SHP77 treated with DMSO at 0.1 percent for 48 hours (cell line): ENCODE data around the gene DPY19L2.
"Not testable (repeated sequence)": the region's sequence is repeated elsewhere in the genome, so short reads cannot be mapped to it uniquely, and the experiment has no call there.

Source experiments
- DNase-seq: peaks from one replicate; lab custom pipeline; 2025; lab: John Stamatoyannopoulos, UW

The DPY19L2 gene

DNA sequence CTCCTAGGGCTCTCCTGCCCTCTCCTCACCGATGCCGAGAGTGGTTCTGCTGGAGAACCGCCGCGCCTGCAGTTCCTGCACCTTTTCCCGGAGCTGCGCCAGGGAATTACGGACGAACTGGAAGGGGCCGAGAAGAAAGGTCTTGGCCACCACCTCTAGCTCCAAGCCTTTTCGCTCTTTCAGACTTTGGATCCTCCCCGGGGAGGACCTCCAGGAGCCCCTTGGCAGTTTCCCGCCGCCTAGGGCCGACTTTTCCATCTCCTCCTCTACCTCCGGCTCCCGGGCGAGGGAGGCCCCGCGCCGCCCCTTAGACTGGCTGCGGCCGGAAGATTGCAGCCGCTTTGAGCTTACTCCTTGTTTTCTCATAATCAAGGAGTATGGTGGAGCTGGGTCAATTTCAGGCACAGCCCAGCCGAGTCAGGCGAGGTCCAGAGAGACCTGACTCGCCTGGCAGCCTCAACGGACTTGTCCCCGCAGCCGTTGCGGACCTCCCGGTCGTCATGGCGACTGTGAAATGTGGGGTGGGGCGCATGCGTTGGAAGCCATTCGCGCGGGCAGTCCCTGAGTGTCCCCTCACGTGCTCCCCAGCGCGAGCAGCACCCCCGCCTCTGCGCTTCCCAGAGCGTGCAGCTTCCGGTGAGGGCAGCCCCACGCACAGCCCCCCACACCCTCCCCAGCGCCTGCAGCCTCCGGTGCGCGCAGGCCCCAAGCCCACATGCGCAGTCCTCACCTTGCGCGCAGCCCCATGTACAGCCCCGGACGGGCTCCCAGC, at the start of gene DPY19L2:
DPY19L2 (minus strand) TSS at position 466 of the 772 bp plus-strand sequence; CDS start at position 366, 100 bp downstream.
- no peak for DNase-seq

- not testable (repeated sequence) for DNase-seq
Observed at GRCh38 chr12:63716891-63717290, 48.6 kb upstream of the DPY19L2 start.

GRCh38 chr12:63715107-63715625, 46.9 kb upstream of the DPY19L2 start:
- DNase-seq: not testable (repeated sequence)

- not testable (repeated sequence) for DNase-seq
Observed at GRCh38 chr12:63714409-63714808, 46.1 kb upstream of the DPY19L2 start.

DNA sequence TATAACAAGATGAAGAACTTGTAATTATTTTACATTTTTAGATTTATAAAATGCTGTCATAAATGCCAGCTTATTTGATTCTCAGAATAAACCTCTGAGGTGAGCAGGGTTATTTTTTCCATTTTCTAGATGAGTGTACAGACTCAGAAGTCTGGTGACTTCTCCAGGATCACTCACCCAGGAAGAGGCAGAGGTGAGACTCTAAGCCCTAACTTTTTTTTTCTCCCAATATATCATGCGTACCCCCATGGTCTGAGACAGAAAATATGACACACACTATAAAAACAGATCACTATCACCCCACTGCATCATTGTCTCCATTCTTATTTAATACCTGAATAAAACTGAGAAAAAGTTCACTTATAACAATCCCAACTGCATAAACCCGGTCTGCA, 45.4 kb upstream of the DPY19L2 start:
- DNase-seq: not testable (repeated sequence)

DNA sequence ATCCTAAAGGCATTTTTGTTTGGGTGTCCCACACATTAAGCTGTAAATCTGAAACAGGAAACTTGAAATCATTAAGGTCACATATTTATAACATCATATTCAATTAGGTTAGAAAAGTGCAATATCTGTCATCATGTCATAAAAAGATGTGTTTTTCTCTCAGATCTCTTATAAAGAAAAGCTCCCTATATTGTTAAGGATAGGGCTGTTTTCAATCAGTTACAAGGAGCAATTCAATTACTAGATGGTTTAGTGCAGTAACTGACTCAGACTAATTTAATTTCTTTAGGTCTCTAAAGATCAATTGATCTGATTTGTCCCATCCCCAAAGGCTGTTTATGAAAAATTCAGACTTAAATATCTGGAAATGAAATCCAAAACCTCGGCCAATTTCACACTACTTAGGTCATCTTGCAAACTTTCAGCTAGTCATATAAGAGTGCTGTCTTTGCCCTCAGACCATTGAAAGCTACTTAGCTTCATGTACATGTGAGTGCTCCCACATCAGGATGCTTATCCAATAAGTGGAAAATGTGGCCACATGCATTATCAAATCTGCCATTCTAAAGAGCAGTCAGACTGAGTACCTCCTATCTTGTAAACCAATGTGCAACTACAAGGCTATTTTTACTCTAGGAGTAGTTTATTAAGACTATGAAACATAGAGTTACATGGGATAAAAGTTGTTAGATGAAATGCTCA, 44.8 kb upstream of the DPY19L2 start:
- not testable (repeated sequence) for DNase-seq

GRCh38 chr12:63712376-63712974, 44.2 kb upstream of the DPY19L2 start:
- not testable (repeated sequence) for DNase-seq

DNA sequence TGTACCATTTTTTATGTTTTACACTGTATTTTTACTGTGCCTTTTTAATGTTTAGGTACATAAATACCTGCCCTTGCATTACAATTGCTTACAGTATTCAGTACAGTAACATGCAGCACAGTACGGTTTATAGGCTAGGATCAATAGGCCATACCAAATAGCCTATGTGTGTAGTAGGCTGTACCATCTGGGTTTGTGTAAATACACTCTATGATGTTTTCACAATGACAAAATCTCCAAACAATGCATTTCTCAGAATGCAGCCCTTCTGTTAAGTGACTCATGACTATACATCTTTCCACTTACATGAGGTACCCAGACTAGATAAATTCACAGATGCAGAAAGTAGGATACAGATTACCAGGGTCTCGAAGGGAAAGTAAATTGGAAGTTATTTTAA, 43.0 kb upstream of the DPY19L2 start:
- not testable (repeated sequence) for DNase-seq

DNA sequence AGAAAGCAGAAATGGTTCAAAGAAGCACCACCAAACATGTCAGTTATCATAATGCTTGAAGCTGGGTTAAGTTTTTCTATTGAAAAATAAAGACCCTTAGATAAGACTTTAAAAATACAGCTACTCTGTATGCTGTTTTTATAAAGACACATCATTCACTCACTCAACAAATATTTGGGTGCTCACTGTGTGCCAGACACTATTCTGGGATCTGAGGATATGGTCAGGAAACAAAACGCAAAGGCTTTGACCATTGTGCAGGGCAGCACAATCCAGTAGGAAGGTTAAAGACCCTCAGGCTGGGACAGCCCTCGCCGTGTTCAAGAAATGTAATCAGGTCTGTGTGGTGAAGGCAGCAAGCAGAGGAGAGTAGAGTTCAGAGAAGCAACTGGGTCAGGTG, 38.0 kb upstream of the DPY19L2 start:
- no peak for DNase-seq

- not testable (repeated sequence) for DNase-seq
Observed at GRCh38 chr12:63699678-63700382, 31.5 kb upstream of the DPY19L2 start.

DNA sequence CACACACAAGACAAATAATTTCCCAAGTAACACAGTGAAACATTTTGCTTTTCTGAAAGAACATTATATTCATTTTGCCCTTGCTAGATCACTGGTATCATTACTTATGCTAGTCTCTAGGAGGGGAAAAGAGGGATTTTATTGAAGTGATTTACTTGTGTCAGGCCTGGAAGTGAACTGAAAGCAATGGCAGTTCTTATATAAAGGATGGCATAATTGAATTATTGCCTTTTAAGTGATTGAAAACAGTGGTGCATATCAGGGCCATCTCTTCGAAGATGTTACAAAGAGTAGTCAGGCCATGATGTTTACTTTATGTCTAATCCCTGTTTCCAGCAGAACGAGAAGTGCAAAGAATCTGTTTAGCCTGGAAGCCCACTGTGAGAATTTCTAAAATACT, 30.7 kb upstream of the DPY19L2 start:
- not testable (repeated sequence) for DNase-seq

DNA sequence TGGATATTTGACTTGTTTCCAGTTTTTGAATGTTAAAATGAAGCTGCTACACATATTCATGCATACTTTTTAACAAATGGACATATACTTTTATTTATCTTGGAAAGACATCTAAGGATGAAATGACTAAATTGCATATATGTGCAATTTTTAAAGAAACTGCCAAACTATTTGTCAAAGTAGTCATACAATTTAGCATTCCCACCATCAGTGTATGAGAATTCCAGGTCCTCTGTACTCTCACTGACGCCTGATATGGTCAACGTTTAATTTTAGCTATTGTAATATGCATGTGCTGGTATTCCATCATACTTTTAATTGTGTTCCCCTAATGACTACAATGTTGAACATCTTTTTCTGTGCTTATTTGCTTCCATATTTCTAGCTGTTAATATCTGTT, 22.5 kb upstream of the DPY19L2 start:
- not testable (repeated sequence) for DNase-seq

DNA sequence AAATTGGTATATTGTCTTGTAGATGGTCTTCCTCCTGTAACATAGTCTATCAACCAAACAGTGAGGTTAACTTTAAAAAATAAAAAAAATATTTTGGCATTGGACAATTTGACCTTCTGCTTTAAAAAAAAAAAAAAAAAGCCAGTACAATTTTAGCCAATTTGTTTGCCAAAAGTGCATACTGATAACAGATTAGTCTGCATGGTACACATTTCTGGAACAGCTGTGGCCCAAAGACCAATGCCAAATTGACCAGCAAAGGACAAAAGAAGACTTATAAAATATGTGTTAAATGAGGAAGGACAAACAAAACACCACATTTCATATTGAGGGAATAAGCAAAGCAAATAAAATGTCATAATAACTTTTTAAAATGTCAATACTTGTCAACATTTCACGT, 20.8 kb upstream of the DPY19L2 start:
- DNase-seq: not testable (repeated sequence)

- not testable (repeated sequence) for DNase-seq
Observed at GRCh38 chr12:63686623-63687022, 18.3 kb upstream of the DPY19L2 start.

DNA sequence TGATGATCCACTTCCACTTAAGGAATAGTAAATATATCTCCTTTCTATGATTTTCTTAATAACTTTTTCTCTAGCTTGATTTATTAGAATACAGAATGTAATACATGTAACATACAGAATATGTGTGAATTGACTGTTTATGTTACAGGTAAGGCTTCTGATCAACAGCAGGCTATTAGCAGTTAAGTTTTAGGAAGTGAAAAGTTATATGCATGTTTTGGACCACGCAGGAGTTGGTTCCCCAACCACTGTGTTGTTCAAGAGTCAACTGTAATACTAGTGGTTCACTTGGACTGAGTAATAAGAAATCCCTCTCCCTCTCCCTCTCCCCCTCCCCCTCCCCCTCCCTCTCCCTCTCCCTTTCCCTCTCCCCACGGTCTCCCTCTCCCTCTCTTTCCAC, 17.5 kb upstream of the DPY19L2 start:
- DNase-seq: not testable (repeated sequence)

- not testable (repeated sequence) for DNase-seq
Observed at GRCh38 chr12:63682617-63683016, 14.3 kb upstream of the DPY19L2 start.

DNA sequence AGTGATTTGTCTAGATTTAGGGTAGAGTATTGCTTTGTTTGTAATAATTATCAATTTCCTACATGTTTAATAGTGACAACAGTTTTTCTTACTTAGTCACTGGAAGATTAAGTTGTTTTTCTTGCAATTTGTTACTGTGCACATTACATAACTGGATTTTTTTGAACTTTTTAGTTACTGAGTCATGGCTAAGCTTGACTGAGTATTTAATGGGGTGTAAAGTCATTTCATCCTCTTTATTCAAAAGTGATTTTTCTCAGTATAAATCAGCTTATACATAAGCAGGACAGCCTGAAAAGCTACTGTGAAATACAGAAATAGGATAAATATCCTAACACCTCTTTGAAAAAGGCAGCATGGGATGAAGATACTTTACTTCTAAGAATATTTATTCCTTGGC, 12.5 kb upstream of the DPY19L2 start:
- not testable (repeated sequence) for DNase-seq

GRCh38 chr12:63672550-63672949, 4.3 kb upstream of the DPY19L2 start:
- not testable (repeated sequence) for DNase-seq

GRCh38 chr12:63669936-63670335, 1.6 kb upstream of the DPY19L2 start:
- not testable (repeated sequence) for DNase-seq

GRCh38 chr12:63669427-63669826, 1.1 kb upstream of the DPY19L2 start:
- not testable (repeated sequence) for DNase-seq

GRCh38 chr12:63668800-63669365, 590 bp upstream of the DPY19L2 start:
- not testable (repeated sequence) for DNase-seq
